Adipocyte (in vitro differentiated cells): ENCODE results near the gene SEMA3A.

Source experiments
- DNase-seq: peaks from one replicate; pipeline ENCODE4 v3.0.0-alpha.2; 2015; ENCODE audit warnings: low read depth
- H3K27me3 ChIP-seq: replicated peaks from 2 replicates; pipeline ENCODE4 v1.7.0; 2013; ENCODE audit warnings: mild to moderate bottlenecking, low read length, moderate library complexity; ENCODE audit not compliant: control insufficient read depth, insufficient read depth
- H3K36me3 ChIP-seq: 2 replicates; pipeline ENCODE4 v1.7.0; 2013; ENCODE audit warnings: low read length, mild to moderate bottlenecking, moderate library complexity; ENCODE audit not compliant: control insufficient read depth, insufficient read depth, severe bottlenecking
- H3K4me1 ChIP-seq: 2 replicates; pipeline ENCODE4 v1.7.0; 2013; ENCODE audit warnings: mild to moderate bottlenecking, low read length, moderate library complexity; ENCODE audit not compliant: control insufficient read depth, insufficient read depth
- H3K4me3 ChIP-seq: 2 replicates; pipeline ENCODE4 v1.7.0; 2013; ENCODE audit warnings: mild to moderate bottlenecking, low read length, moderate library complexity
- H3K9ac ChIP-seq: 2 replicates; pipeline ENCODE4 v1.7.0; 2013; ENCODE audit warnings: mild to moderate bottlenecking, low read length, moderate library complexity
- H3K9me3 ChIP-seq: 2 replicates; pipeline ENCODE4 v1.7.0; 2013; ENCODE audit warnings: mild to moderate bottlenecking, low read length, moderate library complexity; ENCODE audit not compliant: control insufficient read depth

The SEMA3A gene

GRCh38 chr7:84136809-84137208 lies 57.8 kb downstream of the SEMA3A start:
- Histone ChIP-seq H3K4me3 (no peak overlapping the region), H3K36me3 (no peaks in the 10 kb centered on the region), H3K9ac (no peak overlapping the region), H3K9me3 (no peaks in the 10 kb centered on the region), H3K4me1 (peaks cover 6% of the 10 kb centered on the region), H3K27me3 (no peaks in the 10 kb centered on the region)
- DNase-seq, result no peak

GRCh38 chr7:84136336-84136735 lies 58.3 kb downstream of the SEMA3A start:
- Histone ChIP-seq H3K4me1 (peaks cover 6% of the 10 kb centered on the region), H3K4me3 (no peak overlapping the region), H3K9me3 (no peaks in the 10 kb centered on the region), H3K36me3 (no peaks in the 10 kb centered on the region), H3K27me3 (no peaks in the 10 kb centered on the region), H3K9ac (no peak overlapping the region)
- DNase-seq, result no peak

GRCh38 chr7:84134169-84134568 lies 60.4 kb downstream of the SEMA3A start:
- Histone ChIP-seq H3K4me1 (peaks cover 2% of the 10 kb centered on the region), H3K9me3 (no peaks in the 10 kb centered on the region), H3K9ac (no peak overlapping the region), H3K27me3 (no peaks in the 10 kb centered on the region), H3K36me3 (no peaks in the 10 kb centered on the region), H3K4me3 (no peak overlapping the region)
- DNase-seq, result no peak

- no peaks in the 10 kb centered on the region for H3K36me3 ChIP-seq
- no peak overlapping the region for H3K4me3 ChIP-seq
- no peaks in the 10 kb centered on the region for H3K27me3 ChIP-seq
- H3K4me1 ChIP-seq, result peaks cover 4% of the 10 kb centered on the region
- no peaks in the 10 kb centered on the region for H3K9me3 ChIP-seq
- no peak overlapping the region for H3K9ac ChIP-seq
- DNase-seq, result no peak
These were observed 68.9 kb downstream of the SEMA3A start for GRCh38 chr7:84125654-84126053.

- H3K9me3 ChIP-seq, result no peaks in the 10 kb centered on the region
- no peak overlapping the region for H3K4me3 ChIP-seq
- H3K9ac ChIP-seq, result no peak overlapping the region
- peak; percentile 73 for DNase-seq
- H3K36me3 ChIP-seq, result no peaks in the 10 kb centered on the region
- H3K27me3 ChIP-seq, result no peaks in the 10 kb centered on the region
- peaks cover 4% of the 10 kb centered on the region for H3K4me1 ChIP-seq
These were observed 70.5 kb downstream of the SEMA3A start for GRCh38 chr7:84123965-84124547.

GRCh38 chr7:84122582-84123360 lies 71.8 kb downstream of the SEMA3A start:
- H3K27me3 ChIP-seq, result no peaks in the 10 kb centered on the region
- no peak overlapping the region for H3K9ac ChIP-seq
- H3K36me3 ChIP-seq, result no peaks in the 10 kb centered on the region
- no peaks in the 10 kb centered on the region for H3K9me3 ChIP-seq
- H3K4me3 ChIP-seq, result no peak overlapping the region
- peak; percentile 44 for DNase-seq
- peaks cover 4% of the 10 kb centered on the region for H3K4me1 ChIP-seq

GRCh38 chr7:84117304-84117703 lies 77.3 kb downstream of the SEMA3A start:
- H3K27me3 ChIP-seq, result no peaks in the 10 kb centered on the region
- peaks cover 25% of the 10 kb centered on the region for H3K4me1 ChIP-seq
- H3K36me3 ChIP-seq, result no peaks in the 10 kb centered on the region
- H3K4me3 ChIP-seq, result no peak overlapping the region
- no peak overlapping the region for H3K9ac ChIP-seq
- no peak for DNase-seq
- no peaks in the 10 kb centered on the region for H3K9me3 ChIP-seq

- H3K27me3 ChIP-seq, result no peaks in the 10 kb centered on the region
- H3K36me3 ChIP-seq, result no peaks in the 10 kb centered on the region
- peaks cover 27% of the 10 kb centered on the region for H3K4me1 ChIP-seq
- no peak for DNase-seq
- peak overlapping the region; percentile 49 for H3K4me3 ChIP-seq
- no peaks in the 10 kb centered on the region for H3K9me3 ChIP-seq
- H3K9ac ChIP-seq, result no peak overlapping the region
These were observed 80.4 kb downstream of the SEMA3A start for GRCh38 chr7:84113906-84114850.

- DNase-seq, result peak; percentile 57
- Histone ChIP-seq H3K27me3 (no peaks in the 10 kb centered on the region), H3K4me1 (peaks cover 27% of the 10 kb centered on the region), H3K9me3 (no peaks in the 10 kb centered on the region), H3K4me3 (peak overlapping the region; percentile 49), H3K9ac (peak overlapping the region; percentile 14), H3K36me3 (no peaks in the 10 kb centered on the region)
These were observed 81.3 kb downstream of the SEMA3A start for GRCh38 chr7:84113286-84113685.

- Histone ChIP-seq H3K27me3 (no peaks in the 10 kb centered on the region), H3K9me3 (no peaks in the 10 kb centered on the region), H3K4me3 (peak overlapping the region; percentile 49), H3K9ac (no peak overlapping the region), H3K4me1 (peaks cover 27% of the 10 kb centered on the region), H3K36me3 (no peaks in the 10 kb centered on the region)
- peak; percentile 46 for DNase-seq
These were observed 81.8 kb downstream of the SEMA3A start for GRCh38 chr7:84112771-84113170.

GRCh38 chr7:84111842-84112241 lies 82.7 kb downstream of the SEMA3A start:
- no peaks in the 10 kb centered on the region for H3K36me3 ChIP-seq
- DNase-seq, result no peak
- no peaks in the 10 kb centered on the region for H3K9me3 ChIP-seq
- H3K4me3 ChIP-seq, result no peak overlapping the region
- H3K4me1 ChIP-seq, result peaks cover 34% of the 10 kb centered on the region
- no peaks in the 10 kb centered on the region for H3K27me3 ChIP-seq
- no peak overlapping the region for H3K9ac ChIP-seq
